GM15510 (cell line): ENCODE measurements around the gene DHRS1.

Source experiments
- POLR2A ChIP-seq: IDR thresholded peaks from 3 replicates; pipeline ENCODE4 v1.6.1; 2011; ENCODE audit warnings: borderline replicate concordance; ENCODE audit not compliant: insufficient read length; ENCODE audit errors: extremely low read depth

DHRS1 gene

DNA sequence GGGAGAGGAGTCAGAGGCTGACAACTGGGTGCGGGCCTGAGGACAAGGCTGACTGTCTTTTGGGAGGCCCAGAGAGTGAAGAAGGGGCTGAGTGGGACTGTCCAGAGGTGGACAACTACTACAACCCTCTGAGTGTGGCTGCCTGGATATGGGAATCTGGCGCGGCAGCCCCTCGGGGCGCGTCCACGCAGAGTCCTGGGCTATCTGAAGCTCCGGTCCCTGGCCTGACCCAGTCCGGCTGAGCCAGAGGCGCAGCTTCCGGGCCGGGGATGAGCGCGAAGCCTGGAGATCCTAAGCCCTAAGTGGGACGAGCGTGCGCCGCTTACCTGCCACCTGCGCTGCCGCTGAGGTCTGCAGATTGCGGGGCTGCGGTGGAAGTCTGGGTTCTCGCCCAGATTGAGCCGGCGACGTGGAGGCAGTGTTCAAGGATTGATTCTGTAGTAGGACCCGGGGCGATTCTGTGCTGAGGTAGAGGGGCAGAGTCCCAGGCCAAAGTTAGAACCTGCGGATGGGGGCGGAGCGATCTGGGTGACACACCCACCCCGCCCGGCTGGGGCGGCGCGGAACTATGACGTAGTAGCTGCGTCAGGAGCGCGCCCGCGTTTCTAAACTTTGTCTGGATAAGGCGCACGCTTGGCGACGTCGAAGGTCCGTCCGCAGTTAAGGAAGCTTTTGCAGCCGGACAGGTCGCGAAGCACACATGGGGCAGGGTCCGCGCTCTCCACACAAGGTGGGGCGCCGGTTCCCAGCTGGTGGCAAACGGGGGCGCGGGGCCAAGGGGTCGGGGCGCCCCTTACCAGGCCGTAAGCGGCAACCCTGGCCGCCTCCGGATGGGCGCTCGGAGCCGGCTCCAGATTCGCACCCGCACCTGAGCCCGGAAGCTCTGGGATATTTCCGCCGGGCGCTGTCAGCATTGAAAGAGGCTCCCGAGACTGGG lies at the start of gene DHRS1, which contains the start of gene NOP9:
DHRS1 (minus strand) TSS at position 526 of the 937 bp plus-strand sequence. CDS start 674 bp downstream, outside the sequence.
NOP9 (plus strand) TSS at position 596 of the 937 bp plus-strand sequence; CDS start at position 701, 105 bp downstream.
- TF ChIP-seq POLR2A: peak; percentile 66

DNA sequence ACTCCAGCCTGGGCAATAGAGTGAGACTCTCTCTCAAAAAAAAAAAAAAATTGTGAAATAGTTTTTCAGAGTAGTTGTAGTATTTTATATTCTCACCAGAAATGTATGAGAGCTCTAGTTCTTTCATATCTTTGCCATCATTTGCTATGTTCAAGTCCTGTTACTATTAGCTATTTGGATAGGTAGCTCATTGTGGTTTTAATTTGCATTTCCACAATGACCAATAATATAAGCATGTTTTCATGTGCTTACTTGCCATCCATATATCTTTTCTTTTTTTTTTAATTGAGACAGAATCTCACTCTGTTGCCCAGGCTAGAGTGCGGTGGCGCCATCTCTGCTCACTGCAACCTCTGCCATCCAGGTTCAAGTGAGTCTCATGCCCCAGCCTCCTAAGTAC lies 48.6 kb upstream of the DHRS1 start:
- no peak for TF ChIP-seq POLR2A

DNA sequence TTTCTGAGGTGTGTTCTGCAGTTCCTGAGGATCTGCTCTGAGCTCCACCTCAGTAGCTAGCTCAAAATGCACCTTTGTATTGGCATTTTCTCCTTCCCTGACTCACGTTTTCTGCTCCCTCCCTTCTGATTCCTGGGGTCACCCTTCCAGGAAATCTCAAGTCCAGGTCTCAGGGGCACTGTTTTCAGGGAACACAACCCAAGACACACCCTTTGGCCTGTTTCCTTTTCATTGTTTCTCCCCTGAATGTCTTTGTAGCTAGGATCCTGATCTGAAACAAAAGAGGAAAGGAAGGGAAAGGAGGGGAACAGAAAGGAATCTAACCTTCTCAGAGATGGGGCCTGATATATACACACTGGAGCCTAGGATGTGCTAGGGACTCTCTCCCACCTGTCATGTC lies 47.6 kb upstream of the DHRS1 start:
- no peak for TF ChIP-seq POLR2A

DNA sequence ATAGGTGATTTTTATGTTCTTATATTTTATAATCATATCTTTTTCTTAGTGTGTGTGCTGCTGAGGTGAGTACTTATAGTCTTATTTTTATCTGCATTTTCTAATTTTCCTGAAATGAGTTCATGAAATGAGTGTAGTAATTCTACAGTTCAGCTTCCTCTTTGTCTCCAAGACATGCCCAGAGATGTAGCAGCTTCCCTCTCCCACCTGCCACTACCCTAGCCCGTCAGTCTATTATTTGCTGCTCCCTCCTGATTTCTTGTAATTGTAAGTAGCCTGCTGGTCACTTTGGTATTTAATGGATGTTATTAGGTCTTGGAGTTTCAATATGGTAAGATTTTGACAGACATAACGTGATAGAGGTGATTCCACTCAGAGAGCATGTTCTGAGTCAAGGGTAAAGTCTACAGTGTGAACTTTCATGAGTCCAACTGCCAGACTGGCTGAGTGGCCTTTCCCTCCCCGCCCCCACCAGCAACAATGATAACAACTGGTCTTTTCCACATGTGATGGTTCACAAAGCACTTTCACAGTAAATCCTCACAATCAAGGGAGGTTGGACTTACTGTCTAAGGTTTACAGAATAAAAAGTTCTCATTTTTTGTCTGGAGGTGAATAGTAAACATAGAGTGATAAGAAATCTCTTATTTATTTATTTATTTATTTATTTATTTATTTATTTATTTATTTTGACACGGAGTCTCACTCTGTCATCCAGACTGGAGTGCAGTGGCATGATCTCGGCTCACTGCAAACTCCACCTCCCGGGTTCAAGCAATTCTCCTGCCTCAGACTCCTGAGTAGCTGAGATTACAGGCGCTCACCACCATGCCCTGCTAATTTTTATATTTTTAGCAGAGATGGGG lies 44.4 kb upstream of the DHRS1 start:
- TF ChIP-seq POLR2A: no peak

DNA sequence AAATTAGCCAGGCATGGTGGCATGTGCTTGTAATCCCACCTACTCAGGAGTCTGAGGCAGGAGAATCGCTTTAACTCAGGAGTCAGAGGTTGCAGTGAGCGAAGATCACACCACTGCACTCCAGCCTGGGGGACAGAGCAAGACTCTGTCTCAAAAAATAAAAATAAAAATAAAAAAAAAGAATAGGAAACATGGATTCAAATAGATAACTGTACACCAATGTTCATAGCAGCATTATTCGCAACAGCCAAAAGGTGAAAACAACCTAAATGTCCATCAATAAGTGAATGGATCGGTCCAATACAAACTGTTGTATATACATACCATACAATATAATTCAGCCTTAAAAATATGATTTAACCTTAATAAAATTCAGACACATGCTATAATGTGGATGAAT lies 43.3 kb upstream of the DHRS1 start:
- no peak for TF ChIP-seq POLR2A

DNA sequence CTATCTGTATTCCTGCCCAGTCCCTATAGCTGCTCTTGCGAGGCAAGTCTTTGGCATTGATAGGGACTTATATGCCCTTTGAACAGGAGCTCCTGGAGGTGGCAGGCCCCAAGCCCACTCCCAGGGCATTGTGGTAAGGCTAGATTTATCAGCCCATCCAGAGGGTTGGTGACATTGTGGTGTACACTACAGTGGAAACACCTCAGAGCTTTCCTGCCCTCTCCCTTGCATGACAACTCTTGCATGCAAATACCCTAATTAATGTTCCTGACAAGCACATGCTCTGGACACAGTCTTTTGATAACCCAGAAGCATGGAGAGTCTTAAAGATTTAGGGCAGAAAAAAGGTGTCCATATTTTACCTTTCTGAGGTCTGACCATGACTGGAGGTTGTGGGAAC lies 41.0 kb upstream of the DHRS1 start:
- no peak for TF ChIP-seq POLR2A

DNA sequence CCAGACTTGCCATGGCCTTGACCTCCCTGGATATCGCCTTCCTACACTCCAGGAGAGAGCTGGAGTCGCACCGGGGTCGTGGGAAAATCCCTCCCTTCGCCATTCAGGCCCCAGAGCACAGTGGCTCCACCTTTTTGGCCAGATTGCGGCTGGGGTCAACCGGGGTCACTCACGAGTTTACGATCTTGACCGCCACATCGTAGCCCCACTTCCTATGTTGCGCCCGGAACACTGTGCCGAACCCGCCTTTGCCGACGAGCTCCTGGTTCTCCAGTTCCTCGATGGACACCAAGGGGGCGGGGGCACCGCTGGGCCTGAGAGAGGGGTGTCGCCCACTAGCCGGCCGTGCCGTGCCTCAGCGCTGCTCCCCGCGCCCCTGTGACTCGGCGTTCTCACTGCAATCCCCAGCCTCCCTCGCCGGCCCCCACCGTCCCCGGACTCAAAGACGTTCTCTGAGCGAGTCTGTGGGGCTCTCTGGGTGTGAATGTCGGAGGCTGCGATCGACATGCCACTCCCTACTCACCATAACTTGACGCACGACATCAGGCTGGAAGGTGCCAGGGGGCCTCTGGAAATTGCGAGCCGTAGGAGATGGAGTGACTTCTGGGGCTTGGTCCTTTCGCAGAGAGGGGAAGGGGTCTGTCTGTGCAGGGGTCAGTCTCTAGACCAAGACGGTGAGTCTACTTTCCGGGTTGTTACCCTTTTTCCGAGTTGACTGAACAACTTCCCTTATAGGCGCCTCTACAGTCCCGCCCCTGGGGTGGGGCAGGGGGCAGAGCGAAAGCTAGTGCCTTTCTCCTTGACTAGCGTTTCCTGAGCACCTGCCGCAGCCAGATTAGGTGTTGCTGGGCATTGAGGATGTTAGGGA lies 39.9 kb upstream of the DHRS1 start, which contains the start of gene RIPK3:
RIPK3 (minus strand) TSS at position 708 of the 868 bp plus-strand sequence; CDS start at position 543, 165 bp downstream.
- peak; percentile 65 for TF ChIP-seq POLR2A

DNA sequence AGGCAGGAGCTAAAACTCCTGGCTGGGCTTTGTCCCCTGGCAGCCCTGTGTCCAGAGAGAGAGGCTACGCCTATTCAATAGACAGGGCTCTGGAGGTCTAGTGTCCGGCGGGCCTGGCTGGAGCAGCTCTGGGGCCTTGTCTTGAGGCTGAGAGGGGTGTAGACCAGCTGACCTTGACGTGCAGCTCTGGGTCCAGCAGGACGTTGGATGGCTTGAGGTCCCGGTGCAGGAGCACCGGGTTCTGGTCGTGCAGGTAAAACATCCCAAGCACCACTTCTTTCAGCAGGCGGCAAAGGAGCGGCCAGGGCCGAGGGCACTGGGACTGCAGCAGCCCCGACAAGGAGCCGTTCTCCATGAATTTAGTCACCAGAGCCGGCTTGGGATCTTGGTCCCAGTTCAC lies 39.3 kb upstream of the DHRS1 start:
- no peak for TF ChIP-seq POLR2A

DNA sequence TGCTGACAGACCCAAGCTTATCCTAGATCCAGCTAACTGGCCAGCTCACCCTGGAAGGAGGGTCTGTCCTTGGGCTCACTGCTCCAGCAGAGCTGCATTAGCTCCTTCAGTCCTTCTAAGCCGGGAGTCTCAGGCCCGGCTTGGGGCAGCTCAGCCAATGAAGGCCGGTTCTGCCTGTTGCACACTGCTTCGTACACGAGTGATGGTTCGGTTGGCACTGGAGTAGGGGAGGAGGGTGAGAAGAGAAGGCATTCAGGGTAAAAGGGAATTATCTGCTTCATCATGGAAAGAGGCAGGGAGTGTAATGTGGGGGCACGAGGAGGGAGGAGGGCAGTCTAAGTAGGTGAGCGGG lies 38.2 kb upstream of the DHRS1 start:
- no peak for TF ChIP-seq POLR2A

DNA sequence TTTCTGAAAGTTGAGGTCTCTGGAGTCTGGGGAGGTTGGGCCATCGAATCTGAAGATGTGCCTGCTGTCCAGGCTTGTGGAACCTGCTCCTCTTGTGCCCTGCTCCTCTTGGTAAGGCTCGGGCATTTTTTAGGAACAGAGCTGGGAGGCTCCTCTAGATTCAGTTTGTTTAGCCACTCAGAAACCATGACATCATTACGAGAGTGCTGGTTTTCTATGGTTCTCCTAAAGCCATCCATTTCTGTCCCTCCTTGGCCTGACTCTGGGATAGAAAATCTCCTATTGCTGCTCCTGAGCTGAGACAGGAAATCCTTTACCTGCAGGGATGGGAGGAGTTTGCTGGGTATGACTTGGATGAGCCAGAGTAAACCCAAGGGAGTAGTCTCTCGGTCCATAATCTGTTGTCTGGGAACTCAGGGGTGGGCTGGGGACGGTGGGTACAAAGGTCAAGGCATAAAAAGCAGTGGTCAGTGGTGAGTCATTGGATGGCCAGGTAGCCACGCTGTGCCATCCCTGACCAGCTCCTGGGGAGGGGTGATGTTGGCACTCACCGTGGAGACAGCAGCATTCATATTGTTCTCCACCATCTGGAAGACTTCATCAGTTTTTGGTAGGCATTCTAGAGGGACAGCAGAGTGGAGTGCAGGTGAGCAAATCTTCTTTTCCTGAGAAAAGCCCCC lies 37.7 kb upstream of the DHRS1 start:
- no peak for TF ChIP-seq POLR2A

DNA sequence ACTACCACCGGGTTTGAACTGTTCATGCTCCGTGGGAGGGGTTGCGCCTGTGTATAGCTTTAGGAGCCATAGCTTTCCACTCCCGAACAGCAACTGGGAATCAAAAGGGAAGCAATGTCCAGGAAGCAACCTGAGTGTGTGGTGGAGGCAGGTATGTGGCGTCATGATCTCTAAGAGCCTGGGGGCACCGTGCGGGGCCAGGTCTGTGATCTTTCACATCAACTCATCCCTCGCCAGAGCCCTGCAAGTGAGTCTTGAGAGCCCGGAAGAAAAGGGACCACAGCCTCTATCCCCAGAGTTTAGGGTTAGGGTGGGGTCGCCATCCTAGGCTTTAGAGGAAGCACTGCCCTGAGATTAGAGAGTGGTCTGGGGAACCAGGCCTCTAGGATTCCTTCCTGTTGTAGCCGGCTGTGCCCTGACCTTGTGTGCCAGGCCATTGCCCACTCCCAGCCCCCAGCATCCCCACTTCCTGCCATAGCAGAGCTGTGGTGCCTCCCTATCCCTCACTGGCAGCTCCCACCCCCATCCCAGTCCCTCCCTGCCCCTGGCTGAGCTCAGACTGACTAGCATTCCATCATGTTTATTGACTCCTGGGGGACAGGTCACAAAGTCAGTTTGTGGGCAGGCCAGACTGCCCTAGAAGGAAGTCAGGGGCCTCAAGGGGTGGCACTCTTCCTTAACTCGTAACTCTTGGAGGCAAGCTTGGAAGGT lies 36.0 kb upstream of the DHRS1 start:
- no peak for TF ChIP-seq POLR2A

DNA sequence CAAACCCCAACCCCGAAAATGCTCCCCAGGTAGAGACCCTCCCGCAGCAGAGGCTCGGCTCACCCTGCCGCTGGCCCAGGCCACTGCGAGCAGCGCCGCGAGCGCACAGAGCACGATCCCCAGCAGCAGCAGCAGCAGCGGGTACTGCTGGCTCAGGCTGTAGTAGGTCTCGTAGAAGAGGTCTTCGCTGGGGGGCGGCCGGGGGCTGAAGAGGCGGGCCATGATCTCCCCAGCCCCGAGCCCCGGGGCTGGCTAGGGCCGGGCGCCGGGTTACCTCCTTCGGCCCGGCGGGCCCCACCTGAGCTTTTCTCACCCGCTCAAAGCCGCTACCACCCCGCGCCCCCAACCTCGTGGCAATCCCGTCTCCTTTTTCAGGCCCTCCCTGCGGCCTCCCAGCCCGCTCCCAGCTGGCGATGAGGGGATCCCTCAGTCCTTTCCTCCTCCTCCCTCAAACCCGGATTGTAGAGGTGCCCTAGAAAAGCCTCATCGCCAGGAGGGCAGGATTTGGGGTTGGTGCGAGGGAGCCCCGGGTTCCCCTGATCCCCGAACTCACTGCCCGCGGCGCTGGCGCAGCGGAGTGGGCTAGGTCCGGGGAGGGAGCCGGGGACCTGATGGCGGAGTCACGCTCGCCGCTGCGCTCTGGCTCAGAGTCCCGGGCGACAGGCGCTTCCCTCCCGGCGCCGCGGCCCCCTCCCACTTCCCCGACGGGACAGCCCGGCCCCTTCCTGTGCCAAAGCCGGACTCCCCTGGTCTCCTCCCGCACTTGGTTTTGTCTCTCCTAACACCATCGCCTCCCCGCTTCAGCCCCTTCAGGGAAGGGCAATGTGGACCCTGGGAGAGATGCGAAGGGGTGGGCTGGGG lies 35.1 kb upstream of the DHRS1 start, which contains the start of gene ADCY4:
ADCY4 (minus strand) TSS at position 641 of the 861 bp plus-strand sequence; CDS start at position 222, 419 bp downstream.
- no peak for TF ChIP-seq POLR2A
